ENCODE measurements around the gene ZFAND3. TPM values are rescaled to one million over a fixed set of nuclear protein-coding genes. Genes with fewer than 3 reads are reported as not detected.

The ZFAND3 gene
- total and polyA plus RNA-seq, 2 donors (not counting 1 experiment from before 2014, with no cell fraction given), result 21.5 to 40.8 TPM

DNA sequence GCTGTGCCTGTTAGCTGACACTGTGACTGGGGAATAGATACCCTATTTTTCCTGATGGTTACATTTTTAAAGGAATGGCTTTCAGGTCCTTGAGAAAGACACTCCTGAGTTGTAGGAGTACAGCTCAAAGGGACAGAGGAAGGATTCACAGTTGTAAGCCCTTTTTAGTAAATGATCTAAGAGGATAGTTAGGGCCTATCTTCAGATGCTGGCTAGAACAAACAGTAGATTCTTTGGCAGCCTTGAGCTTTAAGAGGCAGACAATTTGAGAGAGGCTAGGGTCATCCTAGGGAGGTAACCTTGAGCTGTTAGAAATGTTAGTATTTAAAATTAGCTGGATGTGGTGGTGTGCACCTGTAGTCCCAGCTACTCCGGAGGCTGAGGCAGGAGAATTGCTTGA is 111.5 kb downstream of the ZFAND3 start:
- Histone ChIP-seq H3K79me2 (ENCODE audit: control insufficient read depth, insufficient read depth, low read length) (peaks cover 26% of the 10 kb centered on the region), H3K4me3 (replicated peaks in 1 of 4; ENCODE audit: control extremely low read depth in 1 of 4, insufficient read depth in 1 of 4, low read depth in 3 of 4, low read length in 4 of 4) (no peak overlapping the region), H3K27ac (ENCODE audit: insufficient read depth, low read length) (no peak overlapping the region), H3K36me3 (ENCODE audit: control insufficient read depth, insufficient read depth, low read length) (no peaks in the 10 kb centered on the region), H3K27me3 (ENCODE audit: control insufficient read depth, insufficient read depth, low read length) (no peaks in the 10 kb centered on the region), H3K4me2 (ENCODE audit: extremely low read depth, insufficient read depth, low read length) (no peak overlapping the region), H3K9ac (ENCODE audit: insufficient read depth, low read length) (no peak overlapping the region), H4K20me1 (ENCODE audit: control insufficient read depth, extremely low read depth, insufficient read depth, low read length) (no peaks in the 10 kb centered on the region), H2AFZ (ENCODE audit: low read length) (no peak overlapping the region), H3K9me3 (ENCODE audit: control insufficient read depth, insufficient read depth, low read depth, low read length) (no peaks in the 10 kb centered on the region), H3K4me1 (ENCODE audit: control insufficient read depth, extremely low read depth, insufficient read depth, low read length) (no peaks in the 10 kb centered on the region)
- DNase-seq (ENCODE audit: low read depth in 2 of 2), result no peak
- TF ChIP-seq, protein P1, sequence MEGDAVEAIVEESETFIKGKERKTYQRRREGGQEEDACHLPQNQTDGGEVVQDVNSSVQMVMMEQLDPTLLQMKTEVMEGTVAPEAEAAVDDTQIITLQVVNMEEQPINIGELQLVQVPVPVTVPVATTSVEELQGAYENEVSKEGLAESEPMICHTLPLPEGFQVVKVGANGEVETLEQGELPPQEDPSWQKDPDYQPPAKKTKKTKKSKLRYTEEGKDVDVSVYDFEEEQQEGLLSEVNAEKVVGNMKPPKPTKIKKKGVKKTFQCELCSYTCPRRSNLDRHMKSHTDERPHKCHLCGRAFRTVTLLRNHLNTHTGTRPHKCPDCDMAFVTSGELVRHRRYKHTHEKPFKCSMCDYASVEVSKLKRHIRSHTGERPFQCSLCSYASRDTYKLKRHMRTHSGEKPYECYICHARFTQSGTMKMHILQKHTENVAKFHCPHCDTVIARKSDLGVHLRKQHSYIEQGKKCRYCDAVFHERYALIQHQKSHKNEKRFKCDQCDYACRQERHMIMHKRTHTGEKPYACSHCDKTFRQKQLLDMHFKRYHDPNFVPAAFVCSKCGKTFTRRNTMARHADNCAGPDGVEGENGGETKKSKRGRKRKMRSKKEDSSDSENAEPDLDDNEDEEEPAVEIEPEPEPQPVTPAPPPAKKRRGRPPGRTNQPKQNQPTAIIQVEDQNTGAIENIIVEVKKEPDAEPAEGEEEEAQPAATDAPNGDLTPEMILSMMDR (conservative IDR thresholded peaks at IDR 0.05 in 1 of 2, IDR thresholded peaks at IDR 0.05 in 1 of 2; ENCODE audit: low read depth in 1 of 2, low read length in 2 of 2), result no peak
- no peak for TF ChIP-seq EZH2 (IDR thresholded peaks at IDR 0.05; ENCODE audit: low read length, missing control alignments)

DNA sequence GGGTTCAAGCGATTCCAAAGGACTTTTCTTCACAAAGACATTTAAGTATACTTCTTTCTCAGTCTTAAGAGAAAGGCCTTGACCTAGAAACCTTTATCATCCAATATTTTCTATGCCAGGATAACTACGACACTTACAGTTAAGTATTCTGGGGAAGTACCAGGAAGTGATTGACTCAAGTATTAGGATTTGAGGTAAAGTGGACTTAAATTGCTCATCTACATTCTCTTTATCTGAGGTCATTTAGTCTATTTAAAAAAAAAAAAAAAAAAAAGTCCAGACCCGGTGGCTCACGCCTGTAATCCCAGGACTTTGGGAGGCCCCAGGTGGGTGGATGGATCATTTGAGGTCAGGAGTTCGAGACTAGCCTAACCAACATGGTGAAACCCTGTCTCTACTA is 114.7 kb downstream of the ZFAND3 start:
- DNase-seq (ENCODE audit: low read depth in 2 of 2), result peak in 1 of 2 donors; percentile 43
- H3K4me2 ChIP-seq (ENCODE audit: extremely low read depth, insufficient read depth, low read length), result no peak overlapping the region
- TF ChIP-seq, protein P1 (conservative IDR thresholded peaks at IDR 0.05 in 1 of 2, IDR thresholded peaks at IDR 0.05 in 1 of 2; ENCODE audit: low read depth in 1 of 2, low read length in 2 of 2), result no peak
- no peak for TF ChIP-seq EZH2 (IDR thresholded peaks at IDR 0.05; ENCODE audit: low read length, missing control alignments)

DNA sequence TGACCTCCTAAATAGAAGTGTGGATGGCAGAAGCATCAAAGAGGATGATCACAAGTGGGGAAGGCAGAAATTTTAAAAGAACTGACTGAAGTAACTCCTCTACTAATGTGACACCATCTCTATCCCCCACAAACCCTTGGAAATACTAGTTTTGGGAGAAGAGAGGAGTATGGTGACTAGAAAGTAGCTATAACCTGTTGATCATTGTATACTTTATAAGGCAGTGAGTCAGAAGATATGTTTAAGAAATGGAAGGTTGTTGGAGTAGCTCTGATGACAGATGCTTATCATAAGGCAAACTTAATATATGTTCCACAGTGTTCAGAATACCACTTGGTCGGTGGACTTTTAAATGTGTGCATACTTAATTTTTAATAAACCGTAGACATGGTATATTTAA is 116.6 kb downstream of the ZFAND3 start:
- Histone ChIP-seq H2AFZ (ENCODE audit: low read length) (no peak overlapping the region), H3K9ac (ENCODE audit: insufficient read depth, low read length) (no peak overlapping the region), H3K4me1 (ENCODE audit: control insufficient read depth, extremely low read depth, insufficient read depth, low read length) (no peaks in the 10 kb centered on the region), H3K4me2 (ENCODE audit: extremely low read depth, insufficient read depth, low read length) (no peak overlapping the region), H3K27me3 (ENCODE audit: control insufficient read depth, insufficient read depth, low read length) (no peaks in the 10 kb centered on the region), H3K9me3 (ENCODE audit: control insufficient read depth, insufficient read depth, low read depth, low read length) (no peaks in the 10 kb centered on the region), H3K27ac (ENCODE audit: insufficient read depth, low read length) (no peak overlapping the region), H4K20me1 (ENCODE audit: control insufficient read depth, extremely low read depth, insufficient read depth, low read length) (peaks cover 2% of the 10 kb centered on the region), H3K36me3 (ENCODE audit: control insufficient read depth, insufficient read depth, low read length) (no peaks in the 10 kb centered on the region), H3K4me3 (replicated peaks in 1 of 4; ENCODE audit: control extremely low read depth in 1 of 4, insufficient read depth in 1 of 4, low read depth in 3 of 4, low read length in 4 of 4) (no peak overlapping the region), H3K79me2 (ENCODE audit: control insufficient read depth, insufficient read depth, low read length) (peaks cover 16% of the 10 kb centered on the region)
- TF ChIP-seq, protein P1 (conservative IDR thresholded peaks at IDR 0.05 in 1 of 2, IDR thresholded peaks at IDR 0.05 in 1 of 2; ENCODE audit: low read depth in 1 of 2, low read length in 2 of 2), result no peak
- TF ChIP-seq EZH2 (IDR thresholded peaks at IDR 0.05; ENCODE audit: low read length, missing control alignments), result no peak
- DNase-seq (ENCODE audit: low read depth in 2 of 2), result no peak

More for the DNA sequence above, 114.7 kb downstream of the ZFAND3 start:
- peaks cover 9% of the 10 kb centered on the region for H3K79me2 ChIP-seq (ENCODE audit: control insufficient read depth, insufficient read depth, low read length)
- no peaks in the 10 kb centered on the region for H3K36me3 ChIP-seq (ENCODE audit: control insufficient read depth, insufficient read depth, low read length)
- H3K27me3 ChIP-seq (ENCODE audit: control insufficient read depth, insufficient read depth, low read length), result no peaks in the 10 kb centered on the region
- no peaks in the 10 kb centered on the region for H3K9me3 ChIP-seq (ENCODE audit: control insufficient read depth, insufficient read depth, low read depth, low read length)
- no peak overlapping the region for H3K27ac ChIP-seq (ENCODE audit: insufficient read depth, low read length)
- no peaks in the 10 kb centered on the region for H3K4me1 ChIP-seq (ENCODE audit: control insufficient read depth, extremely low read depth, insufficient read depth, low read length)
- H4K20me1 ChIP-seq (ENCODE audit: control insufficient read depth, extremely low read depth, insufficient read depth, low read length), result peaks cover 2% of the 10 kb centered on the region
- no peak overlapping the region for H3K9ac ChIP-seq (ENCODE audit: insufficient read depth, low read length)
- no peak overlapping the region for H3K4me3 ChIP-seq (replicated peaks in 1 of 4; ENCODE audit: control extremely low read depth in 1 of 4, insufficient read depth in 1 of 4, low read depth in 3 of 4, low read length in 4 of 4)
- H2AFZ ChIP-seq (ENCODE audit: low read length), result no peak overlapping the region

All from fibroblast of lung (primary cell).